KMS-11 (cell line): ENCODE results near the gene CSHL1.

ENCODE experiments used
- H2AFZ ChIP-seq: fragments of 200-600 bp; sonication (generic); 2 replicates; pipeline ENCODE4 v1.6.1; 2016; ENCODE audit warnings: antibody characterized with exemption, mixed run types, low read depth
- H3K27ac ChIP-seq: fragments of 200-600 bp; sonication (generic); 2 replicates; pipeline ENCODE4 v1.6.1; 2016; ENCODE audit warnings: mild to moderate bottlenecking, mixed run types
- H3K27me3 ChIP-seq: fragments of 200-600 bp; sonication (generic); 2 replicates; pipeline ENCODE4 v1.6.1; 2017; ENCODE audit warnings: mild to moderate bottlenecking, low read depth, mixed run types, moderate library complexity; ENCODE audit not compliant: insufficient read depth
- H3K36me3 ChIP-seq: fragments of 200-600 bp; sonication (generic); 2 replicates; pipeline ENCODE4 v1.6.1; 2017; ENCODE audit warnings: mild to moderate bottlenecking, mixed run types; ENCODE audit not compliant: insufficient read depth
- H3K4me1 ChIP-seq: fragments of 200-600 bp; sonication (generic); 2 replicates; pipeline ENCODE4 v1.6.1; 2016; ENCODE audit warnings: mild to moderate bottlenecking, low read depth, mixed run types; ENCODE audit not compliant: poor library complexity, severe bottlenecking
- H3K4me2 ChIP-seq: fragments of 200-600 bp; sonication (generic); 2 replicates; pipeline ENCODE4 v1.7.0; 2016; ENCODE audit warnings: mild to moderate bottlenecking, mixed run types
- H3K4me3 ChIP-seq: fragments of 200-600 bp; sonication (generic); IDR thresholded peaks from 2 replicates; pipeline ENCODE4 v1.6.1; 2017; ENCODE audit warnings: low read depth, low read length, mixed read lengths; ENCODE audit not compliant: insufficient read depth
- H3K79me2 ChIP-seq: fragments of 200-600 bp; sonication (generic); 2 replicates; pipeline ENCODE4 v1.6.1; 2016; ENCODE audit warnings: low read depth, mixed run types; ENCODE audit not compliant: insufficient read depth
- H3K9ac ChIP-seq: fragments of 200-600 bp; sonication (generic); 2 replicates; pipeline ENCODE4 v1.6.1; 2016; ENCODE audit warnings: mild to moderate bottlenecking, mixed run types
- H4K20me1 ChIP-seq: fragments of 200-600 bp; sonication (generic); 2 replicates; pipeline ENCODE4 v1.6.1; 2016; ENCODE audit warnings: mild to moderate bottlenecking, mixed run types; ENCODE audit not compliant: insufficient read depth
- TF ChIP-seq, protein P1 (sequence below): fragments of 200-600 bp; sonication (generic); conservative IDR thresholded peaks from 2 replicates; pipeline ENCODE4 v1.6.1; 2017; ENCODE audit warnings: low read depth, mild to moderate bottlenecking, antibody characterized with exemption, low read length, moderate library complexity, mixed read lengths

CSHL1 gene

DNA sequence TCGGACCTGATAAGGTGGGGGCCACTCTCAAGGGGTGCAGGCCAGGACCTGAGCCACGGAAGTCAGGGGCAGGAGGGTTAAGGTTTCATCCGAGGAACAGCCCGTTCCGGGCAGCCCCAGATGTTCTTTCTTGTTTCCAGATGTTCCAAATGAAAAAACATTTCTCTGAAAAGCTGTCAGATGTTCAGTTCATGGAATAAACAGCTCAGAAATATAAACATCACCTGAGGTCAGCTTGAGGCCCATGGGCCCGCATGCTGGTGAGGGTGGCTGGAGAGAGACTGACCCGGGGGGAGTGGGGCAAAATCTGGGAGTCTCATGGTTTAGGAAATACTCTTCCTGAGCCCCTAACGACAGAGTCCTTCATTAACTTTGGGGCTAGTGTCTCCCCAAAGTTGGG, 22.5 kb upstream of the CSHL1 start:
- no peak overlapping the region for H3K4me3 ChIP-seq
- H3K79me2 ChIP-seq, result no peaks in the 10 kb centered on the region
- H4K20me1 ChIP-seq, result no peaks in the 10 kb centered on the region
- H3K36me3 ChIP-seq, result no peaks in the 10 kb centered on the region
- no peak overlapping the region for H3K4me2 ChIP-seq
- H3K9ac ChIP-seq, result no peak overlapping the region
- no peak overlapping the region for H3K27ac ChIP-seq
- H3K4me1 ChIP-seq, result no peaks in the 10 kb centered on the region
- TF ChIP-seq, protein P1, sequence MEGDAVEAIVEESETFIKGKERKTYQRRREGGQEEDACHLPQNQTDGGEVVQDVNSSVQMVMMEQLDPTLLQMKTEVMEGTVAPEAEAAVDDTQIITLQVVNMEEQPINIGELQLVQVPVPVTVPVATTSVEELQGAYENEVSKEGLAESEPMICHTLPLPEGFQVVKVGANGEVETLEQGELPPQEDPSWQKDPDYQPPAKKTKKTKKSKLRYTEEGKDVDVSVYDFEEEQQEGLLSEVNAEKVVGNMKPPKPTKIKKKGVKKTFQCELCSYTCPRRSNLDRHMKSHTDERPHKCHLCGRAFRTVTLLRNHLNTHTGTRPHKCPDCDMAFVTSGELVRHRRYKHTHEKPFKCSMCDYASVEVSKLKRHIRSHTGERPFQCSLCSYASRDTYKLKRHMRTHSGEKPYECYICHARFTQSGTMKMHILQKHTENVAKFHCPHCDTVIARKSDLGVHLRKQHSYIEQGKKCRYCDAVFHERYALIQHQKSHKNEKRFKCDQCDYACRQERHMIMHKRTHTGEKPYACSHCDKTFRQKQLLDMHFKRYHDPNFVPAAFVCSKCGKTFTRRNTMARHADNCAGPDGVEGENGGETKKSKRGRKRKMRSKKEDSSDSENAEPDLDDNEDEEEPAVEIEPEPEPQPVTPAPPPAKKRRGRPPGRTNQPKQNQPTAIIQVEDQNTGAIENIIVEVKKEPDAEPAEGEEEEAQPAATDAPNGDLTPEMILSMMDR, result no peak
- no peak overlapping the region for H2AFZ ChIP-seq
- H3K27me3 ChIP-seq, result no peaks in the 10 kb centered on the region

GRCh38 chr17:63932721-63933120, 21.7 kb upstream of the CSHL1 start:
- H3K9ac ChIP-seq, result no peak overlapping the region
- TF ChIP-seq, protein P1, result no peak

DNA sequence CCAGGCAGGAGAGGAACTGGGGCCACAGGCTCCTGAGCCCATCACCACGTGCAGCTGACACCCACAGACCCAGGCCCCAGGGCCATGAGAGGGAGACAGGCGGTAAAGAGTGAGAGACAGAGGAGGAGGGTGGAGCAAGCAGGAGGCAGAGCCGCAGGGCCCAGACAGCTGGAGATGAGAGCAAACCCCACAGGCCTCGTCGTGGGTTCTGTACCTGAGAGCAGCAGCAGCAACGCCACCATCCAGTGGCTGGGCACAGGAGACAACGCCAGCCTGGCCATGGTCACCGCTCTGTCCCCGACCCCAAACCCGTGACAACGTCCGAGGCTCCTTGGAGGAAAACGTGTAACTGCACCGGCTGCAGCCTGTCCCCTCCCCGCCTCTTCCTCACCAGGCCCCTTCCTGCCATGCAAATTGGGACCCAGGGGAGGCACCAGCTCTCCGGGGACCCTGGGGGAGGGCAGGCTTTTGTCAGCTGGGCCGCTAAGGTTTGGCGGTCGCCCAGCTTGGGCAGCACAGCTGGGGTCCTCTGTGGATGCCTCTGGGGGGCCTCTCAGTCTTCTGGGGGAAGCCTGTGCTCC, 21.0 kb upstream of the CSHL1 start, which contains the start of gene CD79B:
TSS of gene CD79B (minus strand) at position 351 of the 581 bp plus-strand sequence. CDS start at position 281, 70 bp downstream.
- Histone ChIP-seq H3K4me2 (no peak within 1 kb of the TSS), H3K4me3 (no peak within 1 kb of the TSS), H3K27me3 (no peaks in the 10 kb centered on the region), H3K9ac (no peak within 1 kb of the TSS), H2AFZ (no peak within 1 kb of the TSS), H3K4me1 (no peaks in the 10 kb centered on the region), H3K36me3 (no peaks in the 10 kb centered on the region), H3K27ac (no peak within 1 kb of the TSS), H4K20me1 (no peaks in the 10 kb centered on the region), H3K79me2 (no peaks in the 10 kb centered on the region)
- TF ChIP-seq, protein P1, result no peak

More at GRCh38 chr17:63932721-63933120, 21.7 kb upstream of the CSHL1 start:
- no peaks in the 10 kb centered on the region for H4K20me1 ChIP-seq
- H3K4me1 ChIP-seq, result no peaks in the 10 kb centered on the region
- no peak overlapping the region for H3K27ac ChIP-seq
- H2AFZ ChIP-seq, result no peak overlapping the region
- no peaks in the 10 kb centered on the region for H3K27me3 ChIP-seq
- no peaks in the 10 kb centered on the region for H3K79me2 ChIP-seq
- H3K4me3 ChIP-seq, result no peak overlapping the region
- no peak overlapping the region for H3K4me2 ChIP-seq
- no peaks in the 10 kb centered on the region for H3K36me3 ChIP-seq

DNA sequence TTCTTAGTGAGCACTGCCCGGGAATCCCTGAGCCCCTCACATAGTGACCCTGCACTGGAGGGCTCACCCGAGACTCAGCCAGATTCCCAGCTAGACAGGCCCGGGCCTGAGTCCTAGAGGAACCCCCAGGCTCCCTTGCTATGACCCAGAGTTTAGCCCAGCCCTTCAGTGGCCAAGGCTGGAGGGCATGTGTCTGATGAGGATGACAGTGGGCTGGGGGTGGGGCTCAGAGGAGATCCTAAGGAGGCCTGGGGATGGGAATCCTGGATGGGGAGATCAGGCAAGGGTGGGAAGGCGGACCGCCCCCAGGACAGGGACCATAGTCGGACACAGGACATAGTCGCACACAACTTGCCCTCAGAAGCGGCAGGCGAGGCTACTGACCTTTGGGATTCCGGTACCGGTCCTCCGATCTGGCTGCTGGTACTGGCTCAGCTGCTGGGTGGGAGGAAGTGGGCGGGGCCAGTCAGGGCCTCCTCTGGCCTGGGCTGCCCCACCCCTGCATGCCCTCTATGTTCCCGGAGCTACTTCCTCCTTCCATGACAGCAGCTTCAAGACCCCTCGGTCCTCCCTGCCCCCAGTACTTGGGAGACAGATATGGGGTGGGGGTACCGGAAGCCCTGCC, 20.0 kb upstream of the CSHL1 start:
- Histone ChIP-seq H2AFZ (no peak overlapping the region), H3K79me2 (no peaks in the 10 kb centered on the region), H3K4me2 (no peak overlapping the region), H3K4me3 (no peak overlapping the region), H3K9ac (no peak overlapping the region), H3K4me1 (no peaks in the 10 kb centered on the region), H3K36me3 (no peaks in the 10 kb centered on the region), H3K27ac (no peak overlapping the region), H4K20me1 (no peaks in the 10 kb centered on the region), H3K27me3 (no peaks in the 10 kb centered on the region)
- TF ChIP-seq, protein P1, result no peak
